Measurements from ENCODE around the gene CERS6.

CERS6 gene

DNA sequence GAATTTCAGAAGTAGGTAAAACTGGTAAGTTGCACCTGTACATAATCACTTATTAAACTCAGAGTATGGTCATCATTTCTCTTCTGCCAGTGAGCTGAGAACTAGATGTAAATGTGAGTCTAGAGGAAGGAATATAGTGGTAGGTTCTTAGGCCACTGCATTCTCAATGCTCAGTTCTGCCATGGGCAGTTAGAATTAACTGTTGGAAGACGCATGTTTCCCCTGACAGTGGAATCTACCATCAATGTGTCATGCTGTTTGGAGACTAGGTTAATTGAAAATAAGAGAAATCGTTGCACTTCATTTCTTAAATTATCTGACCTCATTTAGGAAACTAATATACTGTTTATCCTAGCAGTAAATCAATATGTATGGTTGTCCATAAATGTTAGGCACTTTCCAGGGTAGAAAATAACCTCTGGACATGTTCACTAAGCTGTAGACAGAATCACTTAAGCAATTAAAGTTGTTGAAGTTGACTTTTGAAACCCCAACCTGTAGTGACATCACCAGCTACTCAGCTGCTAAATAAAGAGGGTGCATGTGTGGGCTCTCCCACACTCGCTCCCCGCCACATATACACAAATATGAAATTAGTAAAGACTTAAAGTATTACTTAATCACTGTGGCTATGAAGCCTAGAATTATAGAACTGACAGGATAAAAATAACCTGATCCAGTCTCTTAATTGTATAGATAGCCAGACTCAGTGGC, 254.8 kb downstream of the CERS6 start:
- H3K4me3 ChIP-seq (replicated peaks; ENCODE audit: low read depth, low read length) = no peak overlapping the region
- DNase-seq (ENCODE audit: extremely low read depth, low read depth) = no peak
- TF ChIP-seq, protein P1, sequence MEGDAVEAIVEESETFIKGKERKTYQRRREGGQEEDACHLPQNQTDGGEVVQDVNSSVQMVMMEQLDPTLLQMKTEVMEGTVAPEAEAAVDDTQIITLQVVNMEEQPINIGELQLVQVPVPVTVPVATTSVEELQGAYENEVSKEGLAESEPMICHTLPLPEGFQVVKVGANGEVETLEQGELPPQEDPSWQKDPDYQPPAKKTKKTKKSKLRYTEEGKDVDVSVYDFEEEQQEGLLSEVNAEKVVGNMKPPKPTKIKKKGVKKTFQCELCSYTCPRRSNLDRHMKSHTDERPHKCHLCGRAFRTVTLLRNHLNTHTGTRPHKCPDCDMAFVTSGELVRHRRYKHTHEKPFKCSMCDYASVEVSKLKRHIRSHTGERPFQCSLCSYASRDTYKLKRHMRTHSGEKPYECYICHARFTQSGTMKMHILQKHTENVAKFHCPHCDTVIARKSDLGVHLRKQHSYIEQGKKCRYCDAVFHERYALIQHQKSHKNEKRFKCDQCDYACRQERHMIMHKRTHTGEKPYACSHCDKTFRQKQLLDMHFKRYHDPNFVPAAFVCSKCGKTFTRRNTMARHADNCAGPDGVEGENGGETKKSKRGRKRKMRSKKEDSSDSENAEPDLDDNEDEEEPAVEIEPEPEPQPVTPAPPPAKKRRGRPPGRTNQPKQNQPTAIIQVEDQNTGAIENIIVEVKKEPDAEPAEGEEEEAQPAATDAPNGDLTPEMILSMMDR (IDR thresholded peaks at IDR 0.05; ENCODE audit: low read depth, low read length, missing control alignments) = no peak

DNA sequence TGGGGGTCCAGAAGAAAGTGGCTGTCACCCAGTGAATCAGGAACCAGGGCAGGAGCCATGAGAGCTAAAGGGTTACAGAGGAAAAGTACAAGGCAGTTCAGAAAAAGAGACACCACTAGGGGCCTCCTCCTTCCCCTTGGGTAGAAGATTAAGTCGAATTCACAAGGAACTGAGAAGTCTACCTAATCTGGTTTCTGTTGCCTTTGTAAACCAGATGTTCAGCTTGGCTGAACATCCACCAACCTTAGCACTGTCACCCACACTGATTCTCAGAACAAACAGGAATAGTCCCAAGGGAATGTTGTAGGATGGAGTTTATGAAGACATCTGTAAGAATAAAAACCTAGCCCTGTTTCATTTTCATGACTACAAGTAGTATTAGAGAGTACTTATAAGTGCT, 256.0 kb downstream of the CERS6 start:
- DNase-seq (ENCODE audit: extremely low read depth, low read depth) = no peak
- no peak overlapping the region for H3K4me3 ChIP-seq (replicated peaks; ENCODE audit: low read depth, low read length)
- TF ChIP-seq, protein P1 (IDR thresholded peaks at IDR 0.05; ENCODE audit: low read depth, low read length, missing control alignments) = no peak

DNA sequence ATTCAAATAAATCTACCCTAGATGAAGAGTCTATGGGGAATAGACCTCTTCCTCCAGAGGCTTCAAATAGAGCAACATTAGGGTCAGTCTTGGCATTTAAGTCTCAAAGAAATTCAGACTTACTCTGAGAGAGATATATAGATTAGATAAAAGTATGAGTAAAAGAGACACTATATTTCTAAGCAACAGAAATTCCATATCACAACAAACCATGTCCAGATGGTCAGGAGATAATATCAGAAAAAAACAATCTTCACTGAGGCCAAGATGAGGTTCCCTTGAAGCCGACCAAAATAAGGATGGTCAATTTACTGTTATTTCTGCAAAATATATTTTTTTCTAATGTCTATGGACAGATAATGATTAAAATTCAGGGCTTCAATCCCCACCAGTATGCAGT, 257.3 kb downstream of the CERS6 start:
- H3K4me3 ChIP-seq (replicated peaks; ENCODE audit: low read depth, low read length) = no peak overlapping the region
- TF ChIP-seq, protein P1 (IDR thresholded peaks at IDR 0.05; ENCODE audit: low read depth, low read length, missing control alignments) = no peak
- no peak for DNase-seq (ENCODE audit: extremely low read depth, low read depth)

DNA sequence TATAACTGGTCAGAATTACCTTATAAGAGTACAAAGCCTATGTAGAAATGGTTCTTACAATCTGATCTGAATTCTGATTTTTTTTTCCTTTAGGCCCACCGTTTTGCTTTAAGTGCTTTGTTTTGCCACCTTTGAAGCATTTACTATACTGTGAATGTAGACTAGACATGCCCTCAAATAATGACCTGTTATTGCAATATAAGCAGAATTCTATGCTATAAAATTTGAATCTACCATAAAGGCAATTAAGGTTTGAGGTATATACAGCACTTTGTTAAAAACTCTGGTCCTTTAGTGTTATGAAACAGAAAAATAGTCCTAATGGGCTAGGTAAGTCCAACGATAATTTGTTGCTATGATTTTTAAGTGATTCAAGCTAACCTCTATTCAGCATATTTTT, 259.8 kb downstream of the CERS6 start:
- no peak overlapping the region for H3K4me3 ChIP-seq (replicated peaks; ENCODE audit: low read depth, low read length)
- TF ChIP-seq, protein P1 (IDR thresholded peaks at IDR 0.05; ENCODE audit: low read depth, low read length, missing control alignments) = no peak
- no peak for DNase-seq (ENCODE audit: extremely low read depth, low read depth)

DNA sequence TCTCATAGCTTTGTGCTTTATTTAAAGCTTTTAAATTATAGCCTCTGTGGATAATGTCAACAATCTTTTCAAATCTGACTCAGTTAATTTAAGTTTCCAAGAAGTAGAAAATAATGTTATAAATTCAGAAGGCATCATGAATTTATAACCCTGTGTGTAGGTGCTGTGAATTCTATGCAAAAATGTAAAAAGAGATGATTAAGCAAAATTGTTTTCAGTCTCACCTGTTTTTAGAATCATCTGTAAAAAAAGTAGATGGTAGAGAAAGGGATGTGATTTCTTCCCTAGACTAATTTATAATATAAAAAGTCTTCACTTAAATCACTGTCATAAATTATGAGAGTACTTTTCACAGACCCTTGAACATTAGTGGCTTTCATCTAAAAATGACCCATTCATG, 260.8 kb downstream of the CERS6 start:
- TF ChIP-seq, protein P1 (IDR thresholded peaks at IDR 0.05; ENCODE audit: low read depth, low read length, missing control alignments) = no peak
- no peak for DNase-seq (ENCODE audit: extremely low read depth, low read depth)
- no peak overlapping the region for H3K4me3 ChIP-seq (replicated peaks; ENCODE audit: low read depth, low read length)

DNA sequence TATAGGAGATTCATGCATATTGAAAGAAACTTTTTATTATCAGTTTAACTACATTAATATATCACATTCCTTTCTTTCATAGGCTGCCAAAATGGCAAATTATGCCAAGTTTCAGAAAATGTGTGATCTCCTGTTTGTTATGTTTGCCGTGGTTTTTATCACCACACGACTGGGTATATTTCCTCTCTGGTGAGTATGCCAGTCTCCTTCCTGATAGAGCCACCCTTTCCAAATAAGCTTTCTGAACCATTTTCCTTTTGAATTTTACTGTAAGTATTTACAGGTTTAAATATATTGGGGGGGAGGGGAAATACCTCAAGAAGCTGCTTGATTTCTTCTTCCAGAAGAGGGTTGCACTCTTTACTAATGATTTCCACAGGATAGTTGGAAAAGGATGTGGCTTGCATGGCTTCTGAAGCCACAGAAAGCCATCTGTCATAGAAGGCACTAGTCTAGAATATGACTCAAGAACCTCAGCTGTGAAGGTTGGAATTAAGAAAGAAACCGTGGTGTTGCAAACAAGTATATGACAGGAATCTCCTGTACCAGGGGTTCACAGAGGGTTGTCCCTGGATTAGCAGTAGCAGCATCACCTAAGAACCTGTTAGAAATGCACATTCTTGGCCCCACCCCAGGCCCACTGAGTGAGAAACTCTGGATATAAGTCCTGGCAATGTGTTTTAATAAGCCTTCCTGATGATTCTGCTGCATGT, 261.9 kb downstream of the CERS6 start:
- no peak for DNase-seq (ENCODE audit: extremely low read depth, low read depth)
- H3K4me3 ChIP-seq (replicated peaks; ENCODE audit: low read depth, low read length) = no peak overlapping the region
- TF ChIP-seq, protein P1 (IDR thresholded peaks at IDR 0.05; ENCODE audit: low read depth, low read length, missing control alignments) = no peak
